ENCODE data around the gene NFIA. TPM values are rescaled to one million over a fixed set of nuclear protein-coding genes. Genes with fewer than 3 reads are reported as not detected.

The NFIA gene
- polyA plus RNA-seq, 1 donor (not counting 4 experiments of a cell fraction or from before 2014, with no cell fraction given) = 14.7 TPM

DNA sequence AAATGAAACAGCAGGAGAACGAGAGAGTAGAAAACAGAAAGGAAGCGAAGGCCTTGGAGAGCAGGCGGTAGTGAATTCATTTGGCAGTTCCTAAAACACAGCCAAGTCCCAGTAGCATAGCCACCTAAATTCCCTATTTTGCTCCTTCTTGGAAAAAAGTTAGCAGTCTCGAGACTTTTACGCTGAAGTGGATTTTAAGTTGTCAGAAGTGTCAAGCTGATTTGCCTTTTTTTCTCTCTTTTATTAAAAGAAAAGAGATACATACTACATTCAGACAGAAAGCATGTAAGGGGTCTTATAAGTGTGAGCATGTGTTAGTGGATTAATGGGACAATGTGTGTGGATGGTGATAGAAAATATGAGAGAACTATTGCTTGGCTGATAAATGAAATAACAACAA, 19.2 kb downstream of the NFIA start:
- no peaks in the 10 kb centered on the region for H3K9me3 ChIP-seq (ENCODE audit: control insufficient read depth, low read depth, low read length)
- H3K4me1 ChIP-seq (ENCODE audit: control insufficient read depth, extremely low read depth, insufficient read depth, low read length) = peaks cover 9% of the 10 kb centered on the region
- TF ChIP-seq, protein P1, sequence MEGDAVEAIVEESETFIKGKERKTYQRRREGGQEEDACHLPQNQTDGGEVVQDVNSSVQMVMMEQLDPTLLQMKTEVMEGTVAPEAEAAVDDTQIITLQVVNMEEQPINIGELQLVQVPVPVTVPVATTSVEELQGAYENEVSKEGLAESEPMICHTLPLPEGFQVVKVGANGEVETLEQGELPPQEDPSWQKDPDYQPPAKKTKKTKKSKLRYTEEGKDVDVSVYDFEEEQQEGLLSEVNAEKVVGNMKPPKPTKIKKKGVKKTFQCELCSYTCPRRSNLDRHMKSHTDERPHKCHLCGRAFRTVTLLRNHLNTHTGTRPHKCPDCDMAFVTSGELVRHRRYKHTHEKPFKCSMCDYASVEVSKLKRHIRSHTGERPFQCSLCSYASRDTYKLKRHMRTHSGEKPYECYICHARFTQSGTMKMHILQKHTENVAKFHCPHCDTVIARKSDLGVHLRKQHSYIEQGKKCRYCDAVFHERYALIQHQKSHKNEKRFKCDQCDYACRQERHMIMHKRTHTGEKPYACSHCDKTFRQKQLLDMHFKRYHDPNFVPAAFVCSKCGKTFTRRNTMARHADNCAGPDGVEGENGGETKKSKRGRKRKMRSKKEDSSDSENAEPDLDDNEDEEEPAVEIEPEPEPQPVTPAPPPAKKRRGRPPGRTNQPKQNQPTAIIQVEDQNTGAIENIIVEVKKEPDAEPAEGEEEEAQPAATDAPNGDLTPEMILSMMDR (optimal IDR thresholded peaks at IDR 0.05 in 1 of 3, IDR thresholded peaks at IDR 0.05 in 1 of 3, conservative IDR thresholded peaks at IDR 0.05 in 1 of 3; ENCODE audit: extremely low read depth in 1 of 3, insufficient read depth in 2 of 3, low read length in 3 of 3) = no peak
- TF ChIP-seq EZH2 (IDR thresholded peaks at IDR 0.05; ENCODE audit: low read length) = no peak
- H3K4me2 ChIP-seq (ENCODE audit: control insufficient read depth, extremely low read depth, insufficient read depth, low read depth, low read length) = no peak overlapping the region
- DNase-seq (ENCODE audit: low read depth, low spot score) = no peak
- H3K9ac ChIP-seq (ENCODE audit: control insufficient read depth, extremely low read depth, insufficient read depth, low read length) = no peak overlapping the region
- H3K9me1 ChIP-seq (ENCODE audit: control insufficient read depth, extremely low read depth, insufficient read depth, low read length) = no peaks in the 10 kb centered on the region
- no peaks in the 10 kb centered on the region for H4K20me1 ChIP-seq (ENCODE audit: control insufficient read depth, extremely low read depth, insufficient read depth, low read length)
- H3K4me3 ChIP-seq (ENCODE audit: control insufficient read depth in 2 of 3, extremely low read depth in 1 of 3, insufficient read depth in 2 of 3, low read depth in 1 of 3, low read length in 3 of 3) = no peak overlapping the region
- no peak overlapping the region for H2AFZ ChIP-seq (ENCODE audit: control insufficient read depth, low read length)
- no peak overlapping the region for H3K27ac ChIP-seq (ENCODE audit: control insufficient read depth, insufficient read depth, low read length)
- dilution Hi-C loops (cut with MboI; ENCODE audit: extremely low pct_ligation_motif_present, low sequenced_read_pairs) = no loop called here
- no peak for FAIRE-seq
- peaks cover 43% of the 10 kb centered on the region for H3K79me2 ChIP-seq (ENCODE audit: control insufficient read depth, insufficient read depth, low read length)
- H3K36me3 ChIP-seq (ENCODE audit: control insufficient read depth in 2 of 2, extremely low read depth in 1 of 2, insufficient read depth in 2 of 2, low read length in 2 of 2) = no peaks in the 10 kb centered on the region
- no peaks in the 10 kb centered on the region for H3K27me3 ChIP-seq (ENCODE audit: control insufficient read depth, extremely low read depth, insufficient read depth, low read length)

- Histone ChIP-seq H3K4me1 (ENCODE audit: control insufficient read depth, extremely low read depth, insufficient read depth, low read length) (peaks cover 8% of the 10 kb centered on the region), H3K4me2 (ENCODE audit: control insufficient read depth, extremely low read depth, insufficient read depth, low read depth, low read length) (no peak overlapping the region), H2AFZ (ENCODE audit: control insufficient read depth, low read length) (no peak overlapping the region), H3K27ac (ENCODE audit: control insufficient read depth, insufficient read depth, low read length) (no peak overlapping the region), H3K9me3 (ENCODE audit: control insufficient read depth, low read depth, low read length) (no peaks in the 10 kb centered on the region), H3K79me2 (ENCODE audit: control insufficient read depth, insufficient read depth, low read length) (peaks cover 42% of the 10 kb centered on the region), H3K36me3 (ENCODE audit: control insufficient read depth in 2 of 2, extremely low read depth in 1 of 2, insufficient read depth in 2 of 2, low read length in 2 of 2) (no peaks in the 10 kb centered on the region), H3K4me3 (ENCODE audit: control insufficient read depth in 2 of 3, extremely low read depth in 1 of 3, insufficient read depth in 2 of 3, low read depth in 1 of 3, low read length in 3 of 3) (no peak overlapping the region), H3K9ac (ENCODE audit: control insufficient read depth, extremely low read depth, insufficient read depth, low read length) (no peak overlapping the region), H4K20me1 (ENCODE audit: control insufficient read depth, extremely low read depth, insufficient read depth, low read length) (no peaks in the 10 kb centered on the region), H3K9me1 (ENCODE audit: control insufficient read depth, extremely low read depth, insufficient read depth, low read length) (no peaks in the 10 kb centered on the region), H3K27me3 (ENCODE audit: control insufficient read depth, extremely low read depth, insufficient read depth, low read length) (no peaks in the 10 kb centered on the region)
- TF ChIP-seq, protein P1 (optimal IDR thresholded peaks at IDR 0.05 in 1 of 3, IDR thresholded peaks at IDR 0.05 in 1 of 3, conservative IDR thresholded peaks at IDR 0.05 in 1 of 3; ENCODE audit: extremely low read depth in 1 of 3, insufficient read depth in 2 of 3, low read length in 3 of 3) = no peak
- no peak for TF ChIP-seq EZH2 (IDR thresholded peaks at IDR 0.05; ENCODE audit: low read length)
- FAIRE-seq (no peak), DNase-seq (ENCODE audit: low read depth, low spot score) (no peak)
- dilution Hi-C loops (cut with MboI; ENCODE audit: extremely low pct_ligation_motif_present, low sequenced_read_pairs) = no loop called here
These were observed 19.7 kb downstream of the NFIA start for GRCh38 chr1:61102041-61102440.
